KMS-11 (cell line): ENCODE results near the gene PCNT.
A peak's percentile ranks its signal among the peaks of the same experiment; 100 is the strongest.

ENCODE experiments used
- H2AFZ ChIP-seq: fragments of 200-600 bp; sonication (generic); 2 replicates; pipeline ENCODE4 v1.6.1; 2016; ENCODE audit warnings: antibody characterized with exemption, mixed run types, low read depth
- H3K27ac ChIP-seq: fragments of 200-600 bp; sonication (generic); 2 replicates; pipeline ENCODE4 v1.6.1; 2016; ENCODE audit warnings: mild to moderate bottlenecking, mixed run types
- H3K27me3 ChIP-seq: fragments of 200-600 bp; sonication (generic); 2 replicates; pipeline ENCODE4 v1.6.1; 2017; ENCODE audit warnings: mild to moderate bottlenecking, low read depth, mixed run types, moderate library complexity; ENCODE audit not compliant: insufficient read depth
- H3K36me3 ChIP-seq: fragments of 200-600 bp; sonication (generic); 2 replicates; pipeline ENCODE4 v1.6.1; 2017; ENCODE audit warnings: mild to moderate bottlenecking, mixed run types; ENCODE audit not compliant: insufficient read depth
- H3K4me1 ChIP-seq: fragments of 200-600 bp; sonication (generic); 2 replicates; pipeline ENCODE4 v1.6.1; 2016; ENCODE audit warnings: mild to moderate bottlenecking, low read depth, mixed run types; ENCODE audit not compliant: poor library complexity, severe bottlenecking
- H3K4me2 ChIP-seq: fragments of 200-600 bp; sonication (generic); 2 replicates; pipeline ENCODE4 v1.7.0; 2016; ENCODE audit warnings: mild to moderate bottlenecking, mixed run types
- H3K4me3 ChIP-seq: fragments of 200-600 bp; sonication (generic); IDR thresholded peaks from 2 replicates; pipeline ENCODE4 v1.6.1; 2017; ENCODE audit warnings: low read depth, low read length, mixed read lengths; ENCODE audit not compliant: insufficient read depth
- H3K79me2 ChIP-seq: fragments of 200-600 bp; sonication (generic); 2 replicates; pipeline ENCODE4 v1.6.1; 2016; ENCODE audit warnings: low read depth, mixed run types; ENCODE audit not compliant: insufficient read depth
- H3K9ac ChIP-seq: fragments of 200-600 bp; sonication (generic); 2 replicates; pipeline ENCODE4 v1.6.1; 2016; ENCODE audit warnings: mild to moderate bottlenecking, mixed run types
- H4K20me1 ChIP-seq: fragments of 200-600 bp; sonication (generic); 2 replicates; pipeline ENCODE4 v1.6.1; 2016; ENCODE audit warnings: mild to moderate bottlenecking, mixed run types; ENCODE audit not compliant: insufficient read depth
- TF ChIP-seq, protein P1 (sequence below): fragments of 200-600 bp; sonication (generic); conservative IDR thresholded peaks from 2 replicates; pipeline ENCODE4 v1.6.1; 2017; ENCODE audit warnings: low read depth, mild to moderate bottlenecking, antibody characterized with exemption, low read length, moderate library complexity, mixed read lengths

PCNT gene

DNA sequence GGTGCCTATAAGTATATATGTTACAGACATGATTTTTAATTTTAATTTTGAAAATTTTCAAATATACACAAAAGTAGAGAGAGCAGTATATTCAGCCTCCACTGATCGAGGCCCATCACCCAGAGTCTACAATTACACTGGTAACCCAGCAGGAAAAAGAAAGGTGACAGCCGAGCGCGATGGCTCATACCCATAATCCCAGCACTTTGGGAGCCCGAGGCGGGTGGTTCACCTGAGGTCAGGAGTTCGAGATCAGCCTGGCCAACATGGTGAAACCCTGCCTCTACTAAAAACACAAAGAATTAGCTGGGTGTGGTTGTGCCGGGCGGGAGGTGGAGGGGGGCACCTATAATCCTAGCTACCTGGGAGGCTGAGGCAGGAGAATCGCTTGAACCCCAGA is 36.4 kb upstream of the PCNT start:
- TF ChIP-seq, protein P1, sequence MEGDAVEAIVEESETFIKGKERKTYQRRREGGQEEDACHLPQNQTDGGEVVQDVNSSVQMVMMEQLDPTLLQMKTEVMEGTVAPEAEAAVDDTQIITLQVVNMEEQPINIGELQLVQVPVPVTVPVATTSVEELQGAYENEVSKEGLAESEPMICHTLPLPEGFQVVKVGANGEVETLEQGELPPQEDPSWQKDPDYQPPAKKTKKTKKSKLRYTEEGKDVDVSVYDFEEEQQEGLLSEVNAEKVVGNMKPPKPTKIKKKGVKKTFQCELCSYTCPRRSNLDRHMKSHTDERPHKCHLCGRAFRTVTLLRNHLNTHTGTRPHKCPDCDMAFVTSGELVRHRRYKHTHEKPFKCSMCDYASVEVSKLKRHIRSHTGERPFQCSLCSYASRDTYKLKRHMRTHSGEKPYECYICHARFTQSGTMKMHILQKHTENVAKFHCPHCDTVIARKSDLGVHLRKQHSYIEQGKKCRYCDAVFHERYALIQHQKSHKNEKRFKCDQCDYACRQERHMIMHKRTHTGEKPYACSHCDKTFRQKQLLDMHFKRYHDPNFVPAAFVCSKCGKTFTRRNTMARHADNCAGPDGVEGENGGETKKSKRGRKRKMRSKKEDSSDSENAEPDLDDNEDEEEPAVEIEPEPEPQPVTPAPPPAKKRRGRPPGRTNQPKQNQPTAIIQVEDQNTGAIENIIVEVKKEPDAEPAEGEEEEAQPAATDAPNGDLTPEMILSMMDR = no peak
- peak overlapping the region; percentile 73 for H3K4me2 ChIP-seq
- H3K4me3 ChIP-seq = no peak overlapping the region
- peaks cover 54% of the 10 kb centered on the region for H3K4me1 ChIP-seq
- H3K27ac ChIP-seq = no peak overlapping the region
- peak overlapping the region; percentile 75; the same call in 1 of the 2 replicates for H3K9ac ChIP-seq
- peaks cover 7% of the 10 kb centered on the region; the same call in 1 of the 2 replicates for H3K36me3 ChIP-seq
- H3K27me3 ChIP-seq = no peaks in the 10 kb centered on the region
- no peaks in the 10 kb centered on the region for H4K20me1 ChIP-seq
- peaks cover 43% of the 10 kb centered on the region for H3K79me2 ChIP-seq
- peak overlapping the region; percentile 80; the same call in 1 of the 2 replicates for H2AFZ ChIP-seq

DNA sequence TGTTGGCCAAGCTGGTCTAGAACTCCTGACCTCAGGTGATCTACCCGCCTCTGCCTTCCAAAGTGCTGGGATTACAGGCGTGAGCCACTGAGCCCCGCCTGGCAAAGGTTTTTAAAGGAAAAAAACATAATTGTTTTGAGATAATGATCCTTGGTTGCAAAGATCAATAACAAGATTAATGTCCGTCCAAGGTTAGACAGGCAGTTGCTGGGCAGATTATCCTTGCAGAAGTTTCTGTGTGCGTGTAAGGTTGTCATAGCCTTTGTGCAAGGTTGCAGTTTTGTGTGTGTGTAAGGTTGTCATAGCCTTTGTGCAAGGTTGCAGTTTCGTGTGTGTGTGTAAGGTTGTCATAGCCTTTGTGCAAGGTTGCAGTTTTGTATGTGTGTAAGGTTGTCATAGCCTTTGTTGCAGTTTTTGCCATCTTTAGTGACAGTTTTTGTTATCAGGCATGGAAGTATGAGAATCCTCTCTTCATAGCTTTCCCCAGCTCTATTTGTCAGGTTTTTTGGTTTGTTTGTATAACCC is 34.2 kb upstream of the PCNT start:
- Histone ChIP-seq H3K27me3 (no peaks in the 10 kb centered on the region), H3K36me3 (no peaks in the 10 kb centered on the region), H3K4me2 (peak overlapping the region; percentile 36; the same call in 1 of the 2 replicates), H3K9ac (no peak overlapping the region), H2AFZ (no peak overlapping the region), H4K20me1 (no peaks in the 10 kb centered on the region), H3K4me3 (no peak overlapping the region), H3K79me2 (peaks cover 21% of the 10 kb centered on the region), H3K27ac (no peak overlapping the region), H3K4me1 (peaks cover 32% of the 10 kb centered on the region)
- TF ChIP-seq, protein P1 = no peak

GRCh38 chr21:46291561-46291960 is 32.4 kb upstream of the PCNT start:
- no peak overlapping the region for H2AFZ ChIP-seq
- H3K27ac ChIP-seq = no peak overlapping the region
- H3K36me3 ChIP-seq = no peaks in the 10 kb centered on the region
- no peaks in the 10 kb centered on the region for H4K20me1 ChIP-seq
- H3K79me2 ChIP-seq = peaks cover 10% of the 10 kb centered on the region; the same call in 1 of the 2 replicates
- TF ChIP-seq, protein P1 = no peak
- H3K27me3 ChIP-seq = no peaks in the 10 kb centered on the region
- no peak overlapping the region for H3K4me3 ChIP-seq
- H3K4me2 ChIP-seq = no peak overlapping the region
- H3K9ac ChIP-seq = no peak overlapping the region
- peaks cover 28% of the 10 kb centered on the region for H3K4me1 ChIP-seq

GRCh38 chr21:46294647-46295176 is 29.2 kb upstream of the PCNT start:
- Histone ChIP-seq H3K4me2 (no peak overlapping the region), H3K4me1 (peaks cover 5% of the 10 kb centered on the region), H3K27ac (no peak overlapping the region), H4K20me1 (no peaks in the 10 kb centered on the region), H3K79me2 (no peaks in the 10 kb centered on the region), H3K9ac (no peak overlapping the region), H3K4me3 (no peak overlapping the region), H3K27me3 (no peaks in the 10 kb centered on the region), H3K36me3 (no peaks in the 10 kb centered on the region), H2AFZ (no peak overlapping the region)
- TF ChIP-seq, protein P1 = no peak
